Endothelial cell of umbilical vein (primary cell): ENCODE results near the gene STXBP5. TPM values are rescaled to one million over a fixed set of nuclear protein-coding genes. Genes with fewer than 3 reads are reported as not detected.
A peak's percentile ranks its signal among the peaks of the same experiment; 100 is the strongest.

Experiments
- BruUV-seq: library from RNA; stranded (reverse); fragments of 400-500 nt; replicated peaks from 2 replicates; lab custom pipeline; 2021; lab: Mats Ljungman, UMichigan
- CTCF ChIA-PET: fragments of 300-600, 350-600 bp; sonication (Branson Sonifier 250); formaldehyde crosslinking; loops from one replicate; lab custom pipeline; 2021; ENCODE audit warnings: antibody characterized with exemption, inconsistent platforms; lab: Charles Lee
- POLR2A ChIA-PET: fragments of 300-600, 350-600 bp; sonication (Branson Sonifier 250); formaldehyde crosslinking; loops from one replicate; lab custom pipeline; 2021; ENCODE audit warnings: antibody characterized with exemption, inconsistent platforms; lab: Charles Lee
- DNase-seq: peaks from one replicate; pipeline ENCODE4 v3.0.0-alpha.2; 2011; ENCODE audit warnings: low read depth, low spot score
- FAIRE-seq: peaks from 2 replicates; lab custom pipeline; 2011; peaks lifted over from hg19 to GRCh38; lab: Jason Lieb, UNC
- H2AFZ ChIP-seq: 2 replicates; pipeline ENCODE4 v1.6.0; 2012; ENCODE audit warnings: low read depth, low read length, control low read depth, inconsistent platforms
- H3K27ac ChIP-seq: 2 replicates; pipeline ENCODE4 v1.5.1; 2011; ENCODE audit warnings: low read depth, mild to moderate bottlenecking, control low read depth, low read length, moderate library complexity; ENCODE audit not compliant: insufficient read depth
- H3K27me3 ChIP-seq, 2 experiments: 2 replicates each; pipeline versions ENCODE4 v1.6.0 to v1.6.1; 2011; ENCODE audit warnings: low read length in 2 of 2, mixed read lengths in 1 of 2; ENCODE audit not compliant: control insufficient read depth in 2 of 2, insufficient read depth in 2 of 2
- H3K36me3 ChIP-seq, 2 experiments: 2 replicates in 1 of 2; 3 replicates in 1 of 2; pipeline ENCODE4 v1.5.1; 2011; ENCODE audit warnings: low read length in 2 of 2, mild to moderate bottlenecking in 1 of 2, moderate library complexity in 1 of 2; ENCODE audit not compliant: control insufficient read depth in 2 of 2, insufficient read depth in 2 of 2; ENCODE audit errors: extremely low read depth in 1 of 2
- H3K4me1 ChIP-seq: 3 replicates; pipeline ENCODE4 v1.5.1; 2011; ENCODE audit warnings: mild to moderate bottlenecking, low read length; ENCODE audit not compliant: control insufficient read depth, insufficient read depth; ENCODE audit errors: extremely low read depth
- H3K4me2 ChIP-seq: 2 replicates; pipeline ENCODE4 v1.6.1; 2011; ENCODE audit warnings: low read length, control low read depth, mixed read lengths; ENCODE audit not compliant: insufficient read depth
- H3K4me3 ChIP-seq, 3 experiments: fragments of 200-600 bp in 1 of 3; sonication (generic), shearing (Covaris generic) in 1 of 3; replicated peaks in 1 of 3; 2 replicates each; pipeline ENCODE4 v1.5.1; 2011 to 2016; ENCODE audit warnings: control low read depth in 3 of 3, low read length in 3 of 3, mild to moderate bottlenecking in 2 of 3, inconsistent platforms in 1 of 3, low read depth in 1 of 3, moderate library complexity in 1 of 3; ENCODE audit not compliant: insufficient read depth in 1 of 3
- H3K79me2 ChIP-seq: 2 replicates; pipeline ENCODE4 v1.6.0; 2012; ENCODE audit warnings: low read length, inconsistent platforms; ENCODE audit not compliant: control insufficient read depth, insufficient read depth
- H3K9ac ChIP-seq: replicated peaks from 2 replicates; pipeline ENCODE3; 2011; ENCODE audit warnings: low read length, control low read depth; ENCODE audit not compliant: insufficient read depth; ENCODE audit errors: extremely low read depth
- H3K9me1 ChIP-seq: replicated peaks from 3 replicates; pipeline ENCODE4 v1.6.0; 2011; ENCODE audit warnings: mild to moderate bottlenecking, low read length; ENCODE audit not compliant: control insufficient read depth, insufficient read depth; ENCODE audit errors: extremely low read depth
- H3K9me3 ChIP-seq: replicated peaks from 2 replicates; pipeline ENCODE4 v1.5.1; 2012; ENCODE audit warnings: low read length, inconsistent platforms; ENCODE audit not compliant: control insufficient read depth, insufficient read depth
- H4K20me1 ChIP-seq: replicated peaks from 2 replicates; pipeline ENCODE3; 2011; ENCODE audit warnings: mild to moderate bottlenecking, low read length; ENCODE audit not compliant: control insufficient read depth, insufficient read depth; ENCODE audit errors: extremely low read depth
- FOS ChIP-seq: IDR thresholded peaks from 2 replicates; pipeline ENCODE4 v1.6.1; 2011; ENCODE audit warnings: mild to moderate bottlenecking, low read length, moderate library complexity, borderline replicate concordance; ENCODE audit not compliant: insufficient read depth
- GATA2 ChIP-seq: IDR thresholded peaks from 2 replicates; pipeline ENCODE4 v1.7.0; 2011; ENCODE audit warnings: low read depth, mild to moderate bottlenecking, moderate library complexity, mixed read lengths, low read length; ENCODE audit not compliant: insufficient read length, insufficient read depth
- JUN ChIP-seq: IDR thresholded peaks from 2 replicates; pipeline ENCODE4 v1.6.1; 2011; ENCODE audit warnings: borderline replicate concordance, low read depth; ENCODE audit not compliant: insufficient read length, insufficient read depth
- MAX ChIP-seq: IDR thresholded peaks from 2 replicates; pipeline ENCODE4 v1.6.1; 2011; ENCODE audit not compliant: insufficient read depth, insufficient read length
- POLR2AphosphoS5 ChIP-seq: IDR thresholded peaks from 2 replicates; pipeline ENCODE4 v1.6.1; 2012; ENCODE audit warnings: low read depth, mild to moderate bottlenecking, control low read depth, low read length, moderate library complexity; ENCODE audit not compliant: insufficient read depth
- dilution Hi-C: fragments of 300-500 bp; cut with MboI; formaldehyde crosslinking; loops from one replicate; pipeline ENCODE4 v1.15.0; 2019; ENCODE audit warnings: low sequenced_read_pairs; ENCODE audit not compliant: extremely low pct_ligation_motif_present
- intact Hi-C: fragments of 100-400 bp; cut with micrococcal nuclease; formaldehyde crosslinking; loops from one replicate; pipeline ENCODE4 v1.10.0; 2022
- polyA plus RNA-seq, 4 experiments: library from polyadenylated mRNA; depleted of rRNA in 3 of 4; stranded (reverse) in 3 of 4; unstranded in 1 of 4; fragments of >200 nt; gene quantifications; 2 replicates each; pipeline versions ENCODE4 v1.2.1 to v1.2.3, GENCODE V29; 2011 to 2012; ENCODE audit warnings: missing spikeins in 1 of 4
- total RNA-seq: library from RNA; stranded (reverse); gene quantifications from 2 replicates; pipeline ENCODE4 v1.2.3, GENCODE V29; 2021

The STXBP5 gene
- total and polyA plus RNA-seq, 2 donors (not counting 3 experiments of a cell fraction or from before 2014, with no cell fraction given), result 7.1 to 21.8 TPM

GRCh38 chr6:147287869-147288271, 83.7 kb downstream of the STXBP5 start:
- Histone ChIP-seq H3K9me3 (no peaks in the 10 kb centered on the region), H3K27me3 (no peaks in the 10 kb centered on the region), H3K4me2 (peak overlapping the region; percentile 72), H3K36me3 (no peaks in the 10 kb centered on the region), H2AFZ (peak overlapping the region; percentile 50), H3K79me2 (no peaks in the 10 kb centered on the region), H3K9ac (peak overlapping the region; percentile 19), H3K4me1 (peaks cover 12% of the 10 kb centered on the region), H4K20me1 (no peaks in the 10 kb centered on the region), H3K4me3 (no peak overlapping the region), H3K27ac (peak overlapping the region; percentile 72), H3K9me1 (no peaks in the 10 kb centered on the region)
- peak; percentile 46 for FAIRE-seq
- ChIA-PET CTCF (interaction anchor here (0.6 to 1.4 kb wide), 4 partner anchors 10 to 502 kb away, joined by 3 to 4 read pairs (median 3); no protein-coding TSS in a partner anchor), POLR2A (no interaction called here)
- intact Hi-C loops, result loop anchor here (2.0 kb wide), 1 partner anchor 373 kb away; no protein-coding TSS in a partner anchor
- BruUV-seq, result no TSS peak
- dilution Hi-C loops, result no loop called here
- TF ChIP-seq FOS, result peak; percentile 82
- peak; percentile 78 for TF ChIP-seq JUN
- no peak for TF ChIP-seq POLR2AphosphoS5
- peak; percentile 84 for DNase-seq

GRCh38 chr6:147297124-147297523, 92.9 kb downstream of the STXBP5 start:
- ChIA-PET POLR2A (no interaction called here), CTCF (no interaction called here)
- BruUV-seq, result no TSS peak

More at GRCh38 chr6:147297124-147297523, 92.9 kb downstream of the STXBP5 start:
- DNase-seq (no peak), FAIRE-seq (no peak)
- peaks cover 0 to 4% of the 10 kb centered on the region in 2 experiments for H3K36me3 ChIP-seq
- intact Hi-C loops (no loop called here), dilution Hi-C loops (no loop called here)
- no peaks in the 10 kb centered on the region for H4K20me1 ChIP-seq
- no peak overlapping the region for H3K9ac ChIP-seq
- H3K27me3 ChIP-seq, result no peaks in the 10 kb centered on the region
- no peaks in the 10 kb centered on the region for H3K79me2 ChIP-seq
- no peaks in the 10 kb centered on the region for H3K4me1 ChIP-seq
- TF ChIP-seq FOS (no peak), GATA2 (no peak), MAX (no peak)
- H3K4me2 ChIP-seq, result no peak overlapping the region
- no peaks in the 10 kb centered on the region for H3K9me3 ChIP-seq
- no peak overlapping the region for H3K27ac ChIP-seq
- no peak overlapping the region for H3K4me3 ChIP-seq
- no peak overlapping the region for H2AFZ ChIP-seq
- H3K9me1 ChIP-seq, result no peaks in the 10 kb centered on the region
